ENCODE measurements around the gene C2orf74.

DNA sequence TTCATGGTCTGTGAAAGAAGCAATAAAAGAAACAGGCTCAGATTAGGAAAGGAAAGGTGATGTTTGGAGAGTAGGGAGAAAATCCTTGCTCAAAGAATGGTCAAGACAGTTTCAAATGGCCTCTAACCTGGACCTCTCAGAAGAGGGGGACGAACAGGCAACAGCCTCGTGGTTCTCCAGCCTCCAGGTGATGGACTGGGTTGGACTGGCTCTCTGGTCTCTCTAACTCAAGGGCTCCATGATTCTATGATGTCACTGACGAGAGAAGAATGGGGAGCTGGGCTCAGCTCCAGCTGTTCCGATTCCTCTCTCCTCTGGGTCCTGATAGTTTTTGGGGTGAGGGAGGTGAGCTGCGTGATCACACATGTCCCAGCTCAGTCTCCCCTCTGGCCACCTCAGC, at the start of gene C2orf74:
- TF ChIP-seq, protein P1, sequence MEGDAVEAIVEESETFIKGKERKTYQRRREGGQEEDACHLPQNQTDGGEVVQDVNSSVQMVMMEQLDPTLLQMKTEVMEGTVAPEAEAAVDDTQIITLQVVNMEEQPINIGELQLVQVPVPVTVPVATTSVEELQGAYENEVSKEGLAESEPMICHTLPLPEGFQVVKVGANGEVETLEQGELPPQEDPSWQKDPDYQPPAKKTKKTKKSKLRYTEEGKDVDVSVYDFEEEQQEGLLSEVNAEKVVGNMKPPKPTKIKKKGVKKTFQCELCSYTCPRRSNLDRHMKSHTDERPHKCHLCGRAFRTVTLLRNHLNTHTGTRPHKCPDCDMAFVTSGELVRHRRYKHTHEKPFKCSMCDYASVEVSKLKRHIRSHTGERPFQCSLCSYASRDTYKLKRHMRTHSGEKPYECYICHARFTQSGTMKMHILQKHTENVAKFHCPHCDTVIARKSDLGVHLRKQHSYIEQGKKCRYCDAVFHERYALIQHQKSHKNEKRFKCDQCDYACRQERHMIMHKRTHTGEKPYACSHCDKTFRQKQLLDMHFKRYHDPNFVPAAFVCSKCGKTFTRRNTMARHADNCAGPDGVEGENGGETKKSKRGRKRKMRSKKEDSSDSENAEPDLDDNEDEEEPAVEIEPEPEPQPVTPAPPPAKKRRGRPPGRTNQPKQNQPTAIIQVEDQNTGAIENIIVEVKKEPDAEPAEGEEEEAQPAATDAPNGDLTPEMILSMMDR (IDR thresholded peaks at IDR 0.05; ENCODE audit: insufficient read depth, low read depth, low read length): no peak
- no peak for TF ChIP-seq EZH2 (IDR thresholded peaks at IDR 0.05; ENCODE audit: insufficient read depth, low read length)
